ENCODE data around the gene PSTPIP1.

The PSTPIP1 gene

GRCh38 chr15:77046704-77047412 lies 51.9 kb downstream of the PSTPIP1 start:
- DNase-seq, result no peak

GRCh38 chr15:77048135-77048876 lies 53.4 kb downstream of the PSTPIP1 start:
- DNase-seq, result no peak

GRCh38 chr15:77052556-77052955 lies 57.6 kb downstream of the PSTPIP1 start:
- no peak for DNase-seq

- no peak for DNase-seq
Measured at GRCh38 chr15:77053709-77054108, 58.8 kb downstream of the PSTPIP1 start.

- no peak for DNase-seq
Measured at GRCh38 chr15:77057072-77057471, 62.1 kb downstream of the PSTPIP1 start.

GRCh38 chr15:77057685-77058084 lies 62.8 kb downstream of the PSTPIP1 start:
- no peak for DNase-seq

GRCh38 chr15:77058468-77058867 lies 63.5 kb downstream of the PSTPIP1 start:
- no peak for DNase-seq

- DNase-seq, result no peak
Measured at GRCh38 chr15:77059786-77060361, 64.9 kb downstream of the PSTPIP1 start.

- DNase-seq, result no peak
Measured at GRCh38 chr15:77060546-77060945, 65.6 kb downstream of the PSTPIP1 start.

GRCh38 chr15:77063249-77063648 lies 68.3 kb downstream of the PSTPIP1 start:
- DNase-seq, result no peak

- DNase-seq, result no peak
Measured at GRCh38 chr15:77064063-77064462, 69.1 kb downstream of the PSTPIP1 start.

- DNase-seq, result no peak
Measured at GRCh38 chr15:77064539-77065308, 69.8 kb downstream of the PSTPIP1 start.

GRCh38 chr15:77066971-77067690 lies 72.2 kb downstream of the PSTPIP1 start:
- DNase-seq, result peak; percentile 23

- no peak for DNase-seq
Measured at GRCh38 chr15:77067691-77068367, 72.9 kb downstream of the PSTPIP1 start.

GRCh38 chr15:77068633-77069032 lies 73.7 kb downstream of the PSTPIP1 start:
- no peak for DNase-seq

GRCh38 chr15:77069521-77070121 lies 74.7 kb downstream of the PSTPIP1 start:
- DNase-seq, result peak; percentile 26

GRCh38 chr15:77070180-77070494 lies 75.2 kb downstream of the PSTPIP1 start:
- no peak for DNase-seq

GRCh38 chr15:77070495-77071304 lies 75.8 kb downstream of the PSTPIP1 start, which contains the start of gene TSPAN3:
Gene TSPAN3, minus strand, starts transcription at chr15:77071109. Its CDS starts 155 bp downstream, at chr15:77070954.
- peak; percentile 81 for DNase-seq

- no peak for DNase-seq
Measured at GRCh38 chr15:77071305-77072223, 76.6 kb downstream of the PSTPIP1 start.

- DNase-seq, result no peak
Measured at GRCh38 chr15:77074350-77074749, 79.4 kb downstream of the PSTPIP1 start.
